B cell (primary cell): ENCODE results near the gene TSFM. TPM values are rescaled to one million over a fixed set of nuclear protein-coding genes. Genes with fewer than 3 reads are reported as not detected.

ENCODE experiments used
- ATAC-seq: fragments of 200-7000 bp; cut with Tn5 transposase; one replicate; pipeline ENCODE4 v1.10.0; 2021; ENCODE audit warnings: low read depth, mild to moderate bottlenecking, moderate number of reproducible peaks, moderate library complexity
- CTCF ChIA-PET: fragments of 350-600 bp; sonication (Branson Sonifier 250); formaldehyde crosslinking; loops from one replicate; lab custom pipeline; 2021; ENCODE audit warnings: antibody characterized with exemption, inconsistent platforms; lab: Charles Lee
- POLR2A ChIA-PET: fragments of 350-600 bp; sonication (Branson Sonifier 250); formaldehyde crosslinking; loops from one replicate; lab custom pipeline; 2021; ENCODE audit warnings: antibody characterized with exemption; lab: Charles Lee
- DNase-seq: peaks from one replicate; pipeline ENCODE4 v3.0.0; 2013
- H2AFZ ChIP-seq: 2 replicates; pipeline ENCODE4 v1.6.1; 2012; ENCODE audit warnings: mild to moderate bottlenecking, low read depth, low read length; ENCODE audit not compliant: insufficient read depth, poor library complexity, severe bottlenecking
- H3K27ac ChIP-seq, 2 donors: 1 replicate in 1 of 2; 2 replicates in 1 of 2; pipeline ENCODE4 v1.5.1; 2012 to 2013; ENCODE audit warnings: low read length in 2 of 2, mild to moderate bottlenecking in 2 of 2, moderate library complexity in 1 of 2
- H3K27me3 ChIP-seq, 4 experiments: fragments of 200-600 bp in 1 of 4; sonication (generic) in 1 of 4; replicated peaks in 1 of 4; 1 replicate in 2 of 4; 2 replicates in 2 of 4; pipeline versions ENCODE4 v1.6.1 to v1.7.0; 2013 to 2016; ENCODE audit warnings: low read length in 3 of 4, mild to moderate bottlenecking in 2 of 4, mixed read lengths in 1 of 4, moderate library complexity in 1 of 4; ENCODE audit not compliant: insufficient read depth in 4 of 4, control insufficient read depth in 3 of 4; ENCODE audit errors: control extremely low read depth in 1 of 4
- H3K36me3 ChIP-seq, 2 experiments: replicated peaks in 1 of 2; 1 replicate in 1 of 2; 2 replicates in 1 of 2; pipeline versions ENCODE4 v1.6.1 to v1.7.1; 2013; ENCODE audit warnings: low read length in 1 of 2; ENCODE audit not compliant: insufficient read depth in 2 of 2, control insufficient read depth in 1 of 2; ENCODE audit errors: control extremely low read depth in 1 of 2, extremely low read depth in 1 of 2
- H3K4me1 ChIP-seq, 2 donors: fragments of 200-600 bp in 1 of 2; sonication (generic) in 1 of 2; 1 replicate in 1 of 2; 2 replicates in 1 of 2; pipeline versions ENCODE4 v1.5.1 to v1.6.1; 2013 to 2017; ENCODE audit warnings: low read length in 2 of 2; ENCODE audit not compliant: control insufficient read depth in 2 of 2, insufficient read depth in 2 of 2
- H3K4me2 ChIP-seq: replicated peaks from 2 replicates; pipeline ENCODE3; 2012; ENCODE audit warnings: mild to moderate bottlenecking, low read depth, low read length; ENCODE audit not compliant: poor library complexity, severe bottlenecking
- H3K4me3 ChIP-seq, 5 experiments: fragments of 200-600 bp in 1 of 5; sonication (generic) in 1 of 5; 1 replicate in 3 of 5; 2 replicates in 2 of 5; pipeline versions ENCODE4 v1.5.1 to v1.7.0; 2011 to 2016; ENCODE audit warnings: low read length in 4 of 5, mild to moderate bottlenecking in 4 of 5, low read depth in 2 of 5, control low read depth in 1 of 5, moderate library complexity in 1 of 5; ENCODE audit not compliant: insufficient read depth in 1 of 5; ENCODE audit errors: control extremely low read depth in 1 of 5, extremely low read depth in 1 of 5
- H3K79me2 ChIP-seq: fragments of 200-600 bp; sonication (generic); one replicate; pipeline ENCODE4 v1.6.0; 2016; ENCODE audit warnings: low read length; ENCODE audit not compliant: control insufficient read depth, insufficient read depth
- H3K9ac ChIP-seq: fragments of 200-600 bp; sonication (generic); 2 replicates; pipeline ENCODE4 v1.6.1; 2017; ENCODE audit warnings: mild to moderate bottlenecking, low read length, moderate library complexity
- H3K9me3 ChIP-seq, 3 donors: one replicate each; pipeline versions ENCODE4 v1.6.1 to v1.7.1; 2013; ENCODE audit warnings: low read length in 2 of 3; ENCODE audit not compliant: control insufficient read depth in 2 of 3, insufficient read depth in 1 of 3; ENCODE audit errors: control extremely low read depth in 1 of 3
- H4K20me1 ChIP-seq: 2 replicates; pipeline ENCODE4 v1.6.0; 2012; ENCODE audit warnings: mild to moderate bottlenecking, low read length; ENCODE audit not compliant: insufficient read depth, control insufficient read depth, poor library complexity, severe bottlenecking
- H3K27ac Mint-ChIP-seq: one replicate; pipeline ENCODE4 v1.8.0; 2021; ENCODE audit warnings: mixed read lengths
- H3K27me3 Mint-ChIP-seq: one replicate; pipeline ENCODE4 v1.8.0; 2021; ENCODE audit warnings: mixed read lengths
- H3K4me1 Mint-ChIP-seq: one replicate; pipeline ENCODE4 v1.8.0; 2021; ENCODE audit warnings: mixed read lengths
- H3K4me3 Mint-ChIP-seq: one replicate; pipeline ENCODE4 v1.8.0; 2021; ENCODE audit warnings: mixed read lengths
- H3K9me3 Mint-ChIP-seq: one replicate; pipeline ENCODE4 v1.8.0; 2022; ENCODE audit warnings: mixed read lengths; ENCODE audit not compliant: insufficient read depth
- EZH2 ChIP-seq: IDR thresholded peaks from 2 replicates; pipeline ENCODE4 v1.6.1; 2012; ENCODE audit warnings: borderline replicate concordance, low read depth, mild to moderate bottlenecking, moderate library complexity, low read length; ENCODE audit not compliant: insufficient read depth, poor library complexity, severe bottlenecking
- whole genome bisulfite sequencing: methylation state at CpG from one replicate; pipeline ENCODE4 v1.1.5; 2013; ENCODE audit warnings: missing lambda C conversion rate; ENCODE audit not compliant: insufficient coverage; 5-methylcytosine and 5-hydroxymethylcytosine counted together
- intact Hi-C: fragments of 100-400 bp; cut with micrococcal nuclease; formaldehyde crosslinking; loops from one replicate; pipeline ENCODE4 v1.10.0; 2022
- polyA plus RNA-seq: library from polyadenylated mRNA; depleted of rRNA; stranded (reverse); fragments of >200 nt; gene quantifications from 2 replicates; pipeline ENCODE4 v1.2.3, GENCODE V29; 2012
- total RNA-seq, 2 donors: library from RNA; stranded (reverse); fragments of 120-200 nt in 1 of 2; gene quantifications; 1 replicate in 1 of 2; 2 replicates in 1 of 2; pipeline versions ENCODE4 v1.2.3 to v1.2.4, GENCODE V29; 2013 to 2022
- TF ChIP-seq, protein P1 (sequence below): fragments of 200-600 bp; IDR thresholded peaks from one replicate; pipeline ENCODE4 v1.8.0; 2022; ENCODE audit warnings: antibody characterized with exemption, mild to moderate bottlenecking

The TSFM gene
- total and polyA plus RNA-seq, 2 donors (not counting 1 experiment from before 2014, with no cell fraction given): 5.6 to 20.9 TPM

DNA sequence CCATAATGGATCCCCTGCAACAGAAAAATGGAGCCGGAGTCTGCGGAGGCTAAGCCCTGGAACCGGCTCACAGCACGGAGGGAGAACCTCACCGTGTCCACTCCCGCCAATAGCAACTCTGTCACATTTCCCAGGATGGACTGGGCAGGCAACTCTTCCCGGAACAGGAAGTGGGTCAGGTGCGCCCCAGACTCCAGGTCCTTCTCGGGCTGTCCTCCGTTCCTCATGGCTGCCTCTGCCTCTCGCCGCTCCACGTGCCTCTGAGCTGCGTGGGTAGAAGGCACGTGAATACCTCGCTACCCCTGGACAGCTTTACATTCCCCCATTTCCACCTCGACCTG lies 18.0 kb upstream of the TSFM start:
- Histone ChIP-seq H3K4me3 (peak overlapping the region; percentile 22 to 63 (median 58)), H3K27ac (no peak overlapping the region), H3K9ac (peak overlapping the region; percentile 64), H3K4me2 (peak overlapping the region; percentile 87), H3K4me1 (peaks cover 32 to 35% of the 10 kb centered on the region in 2 donors), H3K9me3 (peaks cover 0 to 13% (median 0%) of the 10 kb centered on the region in 3 donors), H3K27me3 (peaks cover 0 to 38% (median 26%) of the 10 kb centered on the region in 4 experiments), H2AFZ (peak overlapping the region; percentile 77), H3K79me2 (peaks cover 43% of the 10 kb centered on the region), H3K36me3 (peaks cover 0 to 15% of the 10 kb centered on the region in 2 experiments), H4K20me1 (peaks cover 43% of the 10 kb centered on the region)
- intact Hi-C loops: loop anchor here (1.0 kb wide), 1 partner anchor 8 kb away; no protein-coding TSS in a partner anchor
- WGBS: 20% methylated on average over 17 of the region's 17 CpGs
- Mint-ChIP-seq H3K4me3 (peak overlapping the region; percentile 93), H3K9me3 (no peaks in the 10 kb centered on the region), H3K27me3 (peaks cover 24% of the 10 kb centered on the region), H3K4me1 (peaks cover 37% of the 10 kb centered on the region), H3K27ac (no peak overlapping the region)
- TF ChIP-seq, protein P1, sequence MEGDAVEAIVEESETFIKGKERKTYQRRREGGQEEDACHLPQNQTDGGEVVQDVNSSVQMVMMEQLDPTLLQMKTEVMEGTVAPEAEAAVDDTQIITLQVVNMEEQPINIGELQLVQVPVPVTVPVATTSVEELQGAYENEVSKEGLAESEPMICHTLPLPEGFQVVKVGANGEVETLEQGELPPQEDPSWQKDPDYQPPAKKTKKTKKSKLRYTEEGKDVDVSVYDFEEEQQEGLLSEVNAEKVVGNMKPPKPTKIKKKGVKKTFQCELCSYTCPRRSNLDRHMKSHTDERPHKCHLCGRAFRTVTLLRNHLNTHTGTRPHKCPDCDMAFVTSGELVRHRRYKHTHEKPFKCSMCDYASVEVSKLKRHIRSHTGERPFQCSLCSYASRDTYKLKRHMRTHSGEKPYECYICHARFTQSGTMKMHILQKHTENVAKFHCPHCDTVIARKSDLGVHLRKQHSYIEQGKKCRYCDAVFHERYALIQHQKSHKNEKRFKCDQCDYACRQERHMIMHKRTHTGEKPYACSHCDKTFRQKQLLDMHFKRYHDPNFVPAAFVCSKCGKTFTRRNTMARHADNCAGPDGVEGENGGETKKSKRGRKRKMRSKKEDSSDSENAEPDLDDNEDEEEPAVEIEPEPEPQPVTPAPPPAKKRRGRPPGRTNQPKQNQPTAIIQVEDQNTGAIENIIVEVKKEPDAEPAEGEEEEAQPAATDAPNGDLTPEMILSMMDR: no peak
- TF ChIP-seq EZH2: no peak
- ChIA-PET CTCF (interaction anchor here (1.0 to 2.6 kb wide), 2 partner anchors 9 to 141 kb away, joined by 3 to 13 read pairs; no protein-coding TSS in a partner anchor), POLR2A (no interaction called here)
- DNase-seq: no peak
- ATAC-seq: peak; percentile 4

DNA sequence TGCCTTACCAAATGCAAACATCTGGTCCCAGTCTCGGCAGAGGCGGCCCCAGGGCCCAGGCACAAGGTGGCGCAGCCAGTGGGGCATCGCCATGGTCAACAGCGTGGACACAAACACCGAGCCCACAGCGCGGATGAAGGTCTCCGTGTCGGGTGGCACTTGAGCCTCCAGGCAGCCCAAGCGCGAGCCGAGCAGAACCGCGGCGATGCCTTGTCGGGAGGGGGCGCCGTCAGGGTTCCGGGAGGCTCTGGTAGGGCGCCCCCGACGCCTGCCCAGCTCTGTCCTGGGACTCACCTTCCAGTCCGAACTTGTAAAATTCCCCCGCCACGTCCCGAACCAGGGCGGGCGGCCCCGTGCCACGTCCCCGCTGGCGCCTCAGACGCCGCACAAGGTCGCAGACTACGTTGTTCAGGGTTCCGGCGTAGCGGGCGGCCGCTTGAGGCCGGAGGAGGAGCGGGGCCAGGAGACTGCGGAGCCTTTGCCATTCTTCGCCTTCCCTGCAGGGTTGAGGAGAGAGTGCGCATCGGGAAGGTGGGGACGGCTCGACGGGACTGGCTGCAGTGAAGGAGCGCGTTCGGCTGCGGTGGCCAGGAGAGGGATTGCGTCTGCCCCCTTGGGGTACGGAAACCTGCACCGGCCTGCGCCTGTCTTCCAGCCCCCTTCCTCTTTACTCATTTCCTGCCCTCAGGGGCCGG lies 17.4 kb upstream of the TSFM start:
- Histone ChIP-seq H3K27ac (no peak overlapping the region), H3K4me2 (peak overlapping the region; percentile 87), H4K20me1 (peaks cover 38% of the 10 kb centered on the region), H3K9me3 (peaks cover 0 to 13% (median 0%) of the 10 kb centered on the region in 3 donors), H2AFZ (peak overlapping the region; percentile 77), H3K4me1 (peaks cover 29 to 32% of the 10 kb centered on the region in 2 donors), H3K4me3 (peak overlapping the region; percentile 22 to 63 (median 58)), H3K36me3 (peaks cover 0 to 12% of the 10 kb centered on the region in 2 experiments), H3K27me3 (peaks cover 0 to 38% (median 26%) of the 10 kb centered on the region in 4 experiments), H3K9ac (peak overlapping the region; percentile 64), H3K79me2 (peaks cover 38% of the 10 kb centered on the region)
- Mint-ChIP-seq H3K4me1 (peaks cover 32% of the 10 kb centered on the region), H3K27ac (no peak overlapping the region), H3K27me3 (peaks cover 24% of the 10 kb centered on the region), H3K9me3 (no peaks in the 10 kb centered on the region), H3K4me3 (peak overlapping the region; percentile 93)
- intact Hi-C loops: loop anchor here (1.0 kb wide), 1 partner anchor 9 kb away; no protein-coding TSS in a partner anchor
- POLR2A ChIA-PET: interaction anchor here (1.1 kb wide), 1 partner anchor 9 kb away, joined by 4 read pairs; no protein-coding TSS in a partner anchor
- 1% methylated on average over 59 of the region's 60 CpGs for WGBS
- DNase-seq (peak; percentile 68), ATAC-seq (peak; percentile 78)
- CTCF ChIA-PET: interaction anchor here (0.5 to 3.0 kb wide), 6 partner anchors 9 to 140 kb away, joined by 3 to 37 read pairs (median 4); no protein-coding TSS in a partner anchor
- TF ChIP-seq, protein P1: peak; percentile 57
- TF ChIP-seq EZH2: peak; percentile 98
